GM12878 (cell line): Measurements from ENCODE around the gene FLOT1. TPM values are rescaled to one million over a fixed set of nuclear protein-coding genes. Genes with fewer than 3 reads are reported as not detected.
A peak's percentile ranks its signal among the peaks of the same experiment; 100 is the strongest.

Source experiments
- ATAC-seq: fragments of 200-7000 bp; cut with Tn5 transposase; 3 replicates; pipeline ENCODE4 v1.9.1; 2020; ENCODE audit warnings: mild to moderate bottlenecking, moderate library complexity
- BruUV-seq: library from RNA; stranded (reverse); fragments of 400-500 nt; replicated peaks from 2 replicates; lab custom pipeline; 2021; lab: Mats Ljungman, UMichigan
- CTCF ChIA-PET: fragments of 300-600 bp; sonication (Branson Sonifier 250); formaldehyde crosslinking; extraction: SDS; loops from one replicate; lab custom pipeline; 2021; ENCODE audit warnings: inconsistent platforms; lab: Yijun Ruan, JAX
- POLR2A ChIA-PET: fragments of 350-600 bp; formaldehyde crosslinking; extraction: SDS; loops from one replicate; lab custom pipeline; 2021; ENCODE audit warnings: inconsistent platforms; lab: Charles Lee
- RAD21 ChIA-PET: fragments of 300-600 bp; sonication (Branson Sonifier 250); formaldehyde crosslinking; loops from one replicate; lab custom pipeline; 2023; ENCODE audit warnings: antibody characterized with exemption; ENCODE audit not compliant: unreplicated experiment; lab: Charles Lee
- SMC1A ChIA-PET: fragments of 300-600 bp; sonication (Branson Sonifier 250); formaldehyde crosslinking; loops from one replicate; lab custom pipeline; 2023; ENCODE audit not compliant: unreplicated experiment, uncharacterized antibody; lab: Charles Lee
- DNase-seq: peaks from one replicate; pipeline ENCODE4 v3.0.0-alpha.2; 2011; ENCODE audit warnings: low read depth, low spot score
- FAIRE-seq: peaks from 3 replicates; lab custom pipeline; 2011; peaks lifted over from hg19 to GRCh38; lab: Jason Lieb, UNC
- H2AFZ ChIP-seq: 2 replicates; pipeline ENCODE4 v1.6.0; 2011; ENCODE audit warnings: low read depth, low read length, control low read depth; ENCODE audit not compliant: control insufficient read depth
- H3K27ac ChIP-seq: 2 replicates; pipeline ENCODE4 v1.5.1; 2011; ENCODE audit warnings: control low read depth; ENCODE audit not compliant: control insufficient read depth, insufficient read depth
- H3K27me3 ChIP-seq, 2 experiments: replicated peaks in 1 of 2; 2 replicates each; pipeline versions ENCODE4 v1.6.0 to v1.6.1; 2011; ENCODE audit warnings: low read length in 1 of 2; ENCODE audit not compliant: control insufficient read depth in 2 of 2, insufficient read depth in 2 of 2
- H3K36me3 ChIP-seq, 2 experiments: 2 replicates each; pipeline ENCODE4 v1.5.1; 2011; ENCODE audit warnings: low read length in 1 of 2; ENCODE audit not compliant: control insufficient read depth in 2 of 2, insufficient read depth in 2 of 2
- H3K4me1 ChIP-seq: 2 replicates; pipeline ENCODE4 v1.6.1; 2011; ENCODE audit warnings: mild to moderate bottlenecking, low read length, moderate library complexity, mixed read lengths; ENCODE audit not compliant: control insufficient read depth, insufficient read depth
- H3K4me2 ChIP-seq: 2 replicates; pipeline ENCODE4 v1.6.0; 2011; ENCODE audit warnings: control low read depth; ENCODE audit not compliant: control insufficient read depth, insufficient read depth
- H3K4me3 ChIP-seq: fragments of 200-600 bp; sonication (generic); 2 replicates; pipeline ENCODE4 v1.5.1; 2016
- H3K79me2 ChIP-seq: 2 replicates; pipeline ENCODE4 v1.6.0; 2011; ENCODE audit warnings: low read length; ENCODE audit not compliant: control insufficient read depth, insufficient read depth
- H3K9ac ChIP-seq: 2 replicates; pipeline ENCODE4 v1.8.0; 2011; ENCODE audit warnings: low read length, control low read depth, mixed read lengths; ENCODE audit not compliant: control insufficient read depth, insufficient read depth
- H3K9me3 ChIP-seq: replicated peaks from 3 replicates; pipeline ENCODE4 v1.5.1; 2011; ENCODE audit warnings: mild to moderate bottlenecking, low read length; ENCODE audit not compliant: control insufficient read depth, insufficient read depth
- H4K20me1 ChIP-seq: 2 replicates; pipeline ENCODE4 v1.6.0; 2011; ENCODE audit not compliant: control insufficient read depth, insufficient read depth
- CBFB ChIP-seq: IDR thresholded peaks from 2 replicates; pipeline ENCODE4 v1.6.1; 2016; ENCODE audit warnings: antibody characterized with exemption, low read depth
- ETV6 ChIP-seq, 2 experiments: fragments of 450-650 bp in 1 of 2; IDR thresholded peaks in 1 of 2; conservative IDR thresholded peaks in 1 of 2; 2 replicates each; pipeline ENCODE4 v1.6.1; 2014; ENCODE audit warnings: antibody characterized with exemption in 1 of 2, borderline replicate concordance in 1 of 2, low read depth in 1 of 2, mild to moderate bottlenecking in 1 of 2, moderate library complexity in 1 of 2
- MAX ChIP-seq: IDR thresholded peaks from 2 replicates; pipeline ENCODE4 v1.6.1; 2012; ENCODE audit warnings: low read depth, low read length, improper control_type of control experiment
- MYB ChIP-seq: fragments of 150-350 bp; IDR thresholded peaks from 2 replicates; pipeline ENCODE4 v1.6.1; 2014; ENCODE audit warnings: mild to moderate bottlenecking, low read depth, low read length, borderline replicate concordance
- RUNX3 ChIP-seq: IDR thresholded peaks from 2 replicates; pipeline ENCODE4 v1.6.1; 2012; ENCODE audit warnings: low read length, inconsistent platforms
- SPI1 ChIP-seq: IDR thresholded peaks from 2 replicates; pipeline ENCODE4 v1.6.1; 2011; ENCODE audit warnings: low read depth, mild to moderate bottlenecking, low read length, moderate library complexity, borderline replicate concordance; ENCODE audit not compliant: insufficient read depth
- ZBED1 ChIP-seq: IDR thresholded peaks from 2 replicates; pipeline ENCODE4 v1.6.1; 2016; ENCODE audit warnings: borderline replicate concordance
- in situ Hi-C: fragments of 300-500 bp; cut with MboI; formaldehyde crosslinking; loops from 9 replicates; pipeline ENCODE4 v1.14.3; 2018; ENCODE audit warnings: mixed read lengths
- intact Hi-C: fragments of 100-400 bp; cut with micrococcal nuclease; formaldehyde crosslinking; loops from one replicate; pipeline ENCODE4 v1.14.2; 2022; ENCODE audit not compliant: unreplicated experiment
- polyA plus RNA-seq, 11 experiments: library from polyadenylated mRNA; depleted of rRNA in 4 of 11; unstranded in 6 of 11; stranded (reverse) in 5 of 11; fragments of >200 nt; fragmentation: Nextera tagmentation in 4 of 11; fragmentation: Illumina TruSeq in 1 of 11; extraction: Ambion mirVana in 4 of 11; extraction: Trizol in 1 of 11; gene quantifications; 1 replicate in 1 of 11; 2 replicates in 10 of 11; pipeline versions ENCODE4 v1.2.1 to v1.2.3, GENCODE V29; 2011 to 2016; ENCODE audit warnings: inconsistent platforms in 2 of 11, missing spikeins in 2 of 11, low read depth in 1 of 11
- total RNA-seq, 4 experiments: library from RNA; depleted of rRNA in 3 of 4; stranded (reverse); fragments of >200 nt in 3 of 4; fragmentation: Illumina TruSeq in 1 of 4; extraction: Trizol in 1 of 4; gene quantifications; 2 replicates each; pipeline versions ENCODE4 v1.2.1 to v1.2.3, GENCODE V29; 2013 to 2021

FLOT1 gene
- total and polyA plus RNA-seq, 10 of the 15 experiments (the other 5 are each of a cell fraction or from before 2014, with no cell fraction given), result 12.3 to 153 (median 112) TPM

- H3K9me3 ChIP-seq, result no peaks in the 10 kb centered on the region
- ATAC-seq (peak; percentile 23), FAIRE-seq (peak; percentile 52), DNase-seq (no peak)
- TF ChIP-seq MAX (no peak), ETV6 (conservative IDR thresholded peaks at IDR 0.05 in 1 of 2, IDR thresholded peaks at IDR 0.05 in 1 of 2; ENCODE audit: borderline replicate concordance in 1 of 2, low read depth in 1 of 2) (no peak), RUNX3 (no peak), CBFB (no peak), MYB (no peak), SPI1 (no peak), ZBED1 (no peak)
- H2AFZ ChIP-seq, result no peak overlapping the region
- H3K79me2 ChIP-seq, result no peaks in the 10 kb centered on the region
- CTCF ChIA-PET, result interaction anchor here (1.1 to 2.2 kb wide), 6 partner anchors 10 to 47 kb away, joined by 3 to 8 read pairs (median 6); no protein-coding TSS in a partner anchor
- H3K36me3 ChIP-seq, result no peaks in the 10 kb centered on the region
- no peak overlapping the region for H3K4me3 ChIP-seq
- BruUV-seq, result TSS peak; percentile 62
- in situ Hi-C loops, result no loop called here
- H3K27ac ChIP-seq, result peak overlapping the region; percentile 44
- SMC1A ChIA-PET, result interaction anchor here (0.7 to 5.7 kb wide), 17 partner anchors 8 to 138 kb away, joined by 3 to 58 read pairs (median 5); no protein-coding TSS in a partner anchor
- H3K4me2 ChIP-seq, result no peak overlapping the region
- H3K4me1 ChIP-seq, result peaks cover 15% of the 10 kb centered on the region
- H4K20me1 ChIP-seq, result no peaks in the 10 kb centered on the region
- RAD21 ChIA-PET, result interaction anchor here (0.9 to 5.3 kb wide), 8 partner anchors 10 to 47 kb away, joined by 3 to 39 read pairs (median 5); no protein-coding TSS in a partner anchor
- intact Hi-C loops, result no loop called here
- H3K9ac ChIP-seq, result no peak overlapping the region
- no peaks in the 10 kb centered on the region for H3K27me3 ChIP-seq
- POLR2A ChIA-PET, result interaction anchor here (0.6 to 3.5 kb wide), 8 partner anchors 10 to 35 kb away, joined by 3 to 19 read pairs (median 4); no protein-coding TSS in a partner anchor
These were observed 40.0 kb upstream of the FLOT1 start for GRCh38 chr6:30782425-30783014.
